HepG2 (cell line): ENCODE data around the gene TMEM240. TPM values are rescaled to one million over a fixed set of nuclear protein-coding genes. Genes with fewer than 3 reads are reported as not detected.
A peak's percentile ranks its signal among the peaks of the same experiment; 100 is the strongest.

Experiments
- ARNT ChIP-seq: fragments of 450-650 bp; IDR thresholded peaks from 2 replicates; pipeline ENCODE4 v1.6.1; 2017
- ATRX ChIP-seq: sonication (generic); formaldehyde crosslinking; IDR thresholded peaks from 2 replicates; pipeline ENCODE4 v1.4.0; 2020; ENCODE audit warnings: missing genetic modification reagents, borderline replicate concordance
- GATA4 ChIP-seq: sonication (generic); IDR thresholded peaks from 2 replicates; pipeline ENCODE4 v1.6.1; 2016; ENCODE audit warnings: antibody characterized with exemption, low read depth, borderline replicate concordance
- HNRNPLL ChIP-seq: fragments of 200-400 bp; formaldehyde crosslinking; IDR thresholded peaks from 2 replicates; pipeline ENCODE4 v1.6.1; 2017; ENCODE audit warnings: mild to moderate bottlenecking, low read depth, low read length; ENCODE audit not compliant: poor library complexity, severe bottlenecking
- MAFG ChIP-seq: sonication (generic); formaldehyde crosslinking; IDR thresholded peaks from 2 replicates; pipeline ENCODE4 v1.5.1; 2020; ENCODE audit warnings: mild to moderate bottlenecking, missing genetic modification reagents
- MTA1 ChIP-seq: sonication (generic); formaldehyde crosslinking; IDR thresholded peaks from 2 replicates; pipeline ENCODE4 v1.4.0; 2020; ENCODE audit warnings: missing genetic modification reagents, mild to moderate bottlenecking, borderline replicate concordance
- MTF1 ChIP-seq: sonication (generic); formaldehyde crosslinking; IDR thresholded peaks from 2 replicates; pipeline ENCODE4 v1.5.0; 2020; ENCODE audit warnings: missing genetic modification reagents
- NR3C1 ChIP-seq: sonication (generic); formaldehyde crosslinking; IDR thresholded peaks from 2 replicates; pipeline ENCODE4 v1.4.0; 2020; ENCODE audit warnings: missing genetic modification reagents
- PITX1 ChIP-seq: sonication (generic); formaldehyde crosslinking; IDR thresholded peaks from 2 replicates; pipeline ENCODE4 v1.5.1; 2020; ENCODE audit warnings: mild to moderate bottlenecking, missing genetic modification reagents
- SOX13 ChIP-seq, 3 experiments: fragments of 450-650 bp in 1 of 3; sonication (generic) in 1 of 3; formaldehyde crosslinking in 1 of 3; IDR thresholded peaks in 2 of 3; conservative IDR thresholded peaks in 1 of 3; 2 replicates each; pipeline versions ENCODE4 v1.5.0 to v1.6.1; 2016 to 2020; ENCODE audit warnings: antibody characterized with exemption in 1 of 3, mild to moderate bottlenecking in 1 of 3, missing compliant biosample characterization in 1 of 3, missing genetic modification reagents in 1 of 3, moderate library complexity in 1 of 3
- STAG1 ChIP-seq: sonication (generic); formaldehyde crosslinking; IDR thresholded peaks from 2 replicates; pipeline ENCODE4 v1.4.0; 2020; ENCODE audit warnings: missing genetic modification reagents
- ZFP82 ChIP-seq: sonication (generic); formaldehyde crosslinking; IDR thresholded peaks from 2 replicates; pipeline ENCODE4 v1.5.1; 2020; ENCODE audit warnings: mild to moderate bottlenecking, missing genetic modification reagents, borderline replicate concordance
- ZNF205 ChIP-seq: IDR thresholded peaks from 2 replicates; pipeline ENCODE4 v1.6.1; 2018; ENCODE audit warnings: missing biosample characterization, missing genetic modification reagents
- ZNF264 ChIP-seq: sonication (generic); formaldehyde crosslinking; IDR thresholded peaks from 2 replicates; pipeline ENCODE4 v1.4.0; 2020; ENCODE audit warnings: missing genetic modification reagents
- ZNF317 ChIP-seq: sonication (generic); formaldehyde crosslinking; IDR thresholded peaks from 2 replicates; pipeline ENCODE4 v1.5.0; 2020; ENCODE audit warnings: mild to moderate bottlenecking, missing genetic modification reagents
- ZNF468 ChIP-seq: sonication (generic); formaldehyde crosslinking; IDR thresholded peaks from 2 replicates; pipeline ENCODE4 v1.8.0; 2022; ENCODE audit warnings: mild to moderate bottlenecking, moderate library complexity, missing genetic modification reagents
- ZNF550 ChIP-seq: sonication (generic); formaldehyde crosslinking; IDR thresholded peaks from 2 replicates; pipeline ENCODE4 v1.4.0; 2020; ENCODE audit warnings: mild to moderate bottlenecking, missing genetic modification reagents, borderline replicate concordance
- ZNF558 ChIP-seq: sonication (generic); formaldehyde crosslinking; IDR thresholded peaks from 2 replicates; pipeline ENCODE4 v1.9.0; 2022; ENCODE audit warnings: mild to moderate bottlenecking, missing genetic modification reagents, borderline replicate concordance
- ZNF737 ChIP-seq: sonication (generic); formaldehyde crosslinking; IDR thresholded peaks from 2 replicates; pipeline ENCODE4 v1.5.0; 2020; ENCODE audit warnings: missing genetic modification reagents, mild to moderate bottlenecking, borderline replicate concordance
- ZNF766 ChIP-seq: sonication (generic); formaldehyde crosslinking; IDR thresholded peaks from 2 replicates; pipeline ENCODE4 v1.5.0; 2020; ENCODE audit warnings: missing genetic modification reagents, borderline replicate concordance
- polyA plus RNA-seq, 8 experiments: library from polyadenylated mRNA; depleted of rRNA in 3 of 8; stranded (reverse) in 7 of 8; unstranded in 1 of 8; fragments of >200 nt; fragmentation: Illumina TruSeq in 4 of 8; extraction: Trizol in 4 of 8; gene quantifications; 2 replicates each; pipeline versions ENCODE4 v1.2.1 to v1.2.3, GENCODE V29; 2011 to 2016; ENCODE audit warnings: low read depth in 4 of 8, missing spikeins in 1 of 8, mixed read lengths in 1 of 8; ENCODE audit not compliant: insufficient read depth in 1 of 8
- total RNA-seq, 5 experiments: library from RNA; depleted of rRNA; stranded (reverse); fragments of >200 nt; fragmentation: Illumina TruSeq; extraction: Trizol; gene quantifications; 2 replicates each; pipeline ENCODE4 v1.2.3, GENCODE V29; 2016; ENCODE audit warnings: low read depth in 1 of 5
- TF ChIP-seq, protein P1 (sequence below): sonication (generic); formaldehyde crosslinking; IDR thresholded peaks from 2 replicates; pipeline ENCODE4 v1.5.0; 2020; ENCODE audit warnings: missing genetic modification reagents
- TF ChIP-seq, protein P2 (sequence below): sonication (generic); formaldehyde crosslinking; IDR thresholded peaks from 2 replicates; pipeline ENCODE4 v1.8.0; 2022; ENCODE audit warnings: mild to moderate bottlenecking, missing genetic modification reagents, moderate library complexity
- TF ChIP-seq, protein P3 (sequence below): sonication (generic); formaldehyde crosslinking; IDR thresholded peaks from 2 replicates; pipeline ENCODE4 v1.4.0; 2020; ENCODE audit warnings: missing genetic modification reagents, borderline replicate concordance
- TF ChIP-seq, protein P4 (sequence below): sonication (generic); formaldehyde crosslinking; IDR thresholded peaks from 2 replicates; pipeline ENCODE4 v1.4.0; 2020; ENCODE audit warnings: missing genetic modification reagents
- TF ChIP-seq, protein P5 (sequence below): sonication (generic); formaldehyde crosslinking; IDR thresholded peaks from 2 replicates; pipeline ENCODE4 v1.8.0; 2022; ENCODE audit warnings: mild to moderate bottlenecking, missing genetic modification reagents

Gene TMEM240
- total and polyA plus RNA-seq, 2 of the 13 experiments (the other 11 are each of a cell fraction or from before 2014, with no cell fraction given), result 0.17 TPM; not detected in 1

DNA sequence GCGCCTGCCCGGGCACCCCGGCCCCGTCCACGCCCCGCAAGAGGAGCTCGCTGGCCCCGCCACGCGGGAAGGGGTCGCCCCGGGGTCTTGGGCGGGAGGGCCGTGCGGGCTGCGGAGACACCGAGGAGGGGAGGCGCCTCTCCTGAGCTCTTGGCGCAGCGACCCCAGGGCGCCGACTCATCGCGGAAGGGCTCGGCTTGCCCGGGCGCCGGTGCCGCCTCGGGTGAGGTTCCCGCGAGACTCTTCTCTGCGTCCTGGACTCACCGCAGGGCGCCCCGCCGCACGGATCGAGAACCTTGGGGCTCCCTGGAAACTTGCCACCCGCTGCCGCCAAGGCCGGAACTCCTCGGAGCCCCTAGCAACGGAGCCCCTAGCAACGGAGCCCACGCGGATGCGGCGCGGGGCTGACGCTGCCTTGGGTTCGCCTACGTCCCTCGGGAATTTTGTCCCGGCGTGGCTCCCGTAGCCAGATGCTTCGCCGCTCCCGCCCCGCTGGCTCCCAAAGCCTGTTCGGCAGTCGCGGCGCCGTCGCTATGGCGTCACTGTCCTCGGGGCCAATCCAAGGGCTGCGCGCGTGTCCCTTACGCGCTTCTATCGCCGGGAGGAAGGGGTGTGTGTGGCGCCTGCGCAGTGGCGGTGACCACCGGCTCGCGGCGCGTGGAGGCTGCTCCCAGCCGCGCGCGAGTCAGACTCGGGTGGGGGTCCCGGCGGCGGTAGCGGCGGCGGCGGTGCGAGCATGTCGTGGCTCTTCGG is 28.7 kb downstream of the TMEM240 start, which contains the start of gene ATAD3A (continued):
- TF ChIP-seq SOX13 (IDR thresholded peaks at IDR 0.05) (no peak), SOX13 (CRISPR knock-in tag; conservative IDR thresholded peaks at IDR 0.05 in 1 of 2, IDR thresholded peaks at IDR 0.05 in 1 of 2) (peak in 1 of 2 experiments; percentile 40; a peak in 1 of 4 replicates), GATA4 (no peak), ARNT (no peak), ZNF550 (CRISPR knock-in tag) (no peak), MAFG (no peak), ZNF558 (no peak), ATRX (CRISPR knock-in tag) (no peak), STAG1 (CRISPR knock-in tag) (no peak), HNRNPLL (peak; percentile 81), ZNF317 (CRISPR knock-in tag) (peak; percentile 40; the same call in 1 of the 2 replicates), MTF1 (CRISPR knock-in tag) (no peak), MTA1 (peak; percentile 74; the same call in 1 of the 2 replicates), ZNF766 (CRISPR knock-in tag) (no peak), ZFP82 (CRISPR knock-in tag) (0 out of 2 replicates have a peak, but pooled peaks have one; percentile 62), ZNF468 (CRISPR knock-in tag) (no peak), ZNF264 (CRISPR knock-in tag) (no peak), ZNF205 (CRISPR knock-in tag) (0 out of 2 replicates have a peak, but pooled peaks have one; percentile 45), ZNF737 (CRISPR knock-in tag) (no peak), PITX1 (CRISPR knock-in tag) (peak; percentile 69; the same call in 1 of the 2 replicates), NR3C1 (CRISPR knock-in tag) (no peak)
- TF ChIP-seq, protein P1, sequence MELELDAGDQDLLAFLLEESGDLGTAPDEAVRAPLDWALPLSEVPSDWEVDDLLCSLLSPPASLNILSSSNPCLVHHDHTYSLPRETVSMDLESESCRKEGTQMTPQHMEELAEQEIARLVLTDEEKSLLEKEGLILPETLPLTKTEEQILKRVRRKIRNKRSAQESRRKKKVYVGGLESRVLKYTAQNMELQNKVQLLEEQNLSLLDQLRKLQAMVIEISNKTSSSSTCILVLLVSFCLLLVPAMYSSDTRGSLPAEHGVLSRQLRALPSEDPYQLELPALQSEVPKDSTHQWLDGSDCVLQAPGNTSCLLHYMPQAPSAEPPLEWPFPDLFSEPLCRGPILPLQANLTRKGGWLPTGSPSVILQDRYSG (CRISPR knock-in tag), result no peak
- TF ChIP-seq, protein P2, sequence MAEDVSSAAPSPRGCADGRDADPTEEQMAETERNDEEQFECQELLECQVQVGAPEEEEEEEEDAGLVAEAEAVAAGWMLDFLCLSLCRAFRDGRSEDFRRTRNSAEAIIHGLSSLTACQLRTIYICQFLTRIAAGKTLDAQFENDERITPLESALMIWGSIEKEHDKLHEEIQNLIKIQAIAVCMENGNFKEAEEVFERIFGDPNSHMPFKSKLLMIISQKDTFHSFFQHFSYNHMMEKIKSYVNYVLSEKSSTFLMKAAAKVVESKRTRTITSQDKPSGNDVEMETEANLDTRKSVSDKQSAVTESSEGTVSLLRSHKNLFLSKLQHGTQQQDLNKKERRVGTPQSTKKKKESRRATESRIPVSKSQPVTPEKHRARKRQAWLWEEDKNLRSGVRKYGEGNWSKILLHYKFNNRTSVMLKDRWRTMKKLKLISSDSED, result no peak
- TF ChIP-seq, protein P3, sequence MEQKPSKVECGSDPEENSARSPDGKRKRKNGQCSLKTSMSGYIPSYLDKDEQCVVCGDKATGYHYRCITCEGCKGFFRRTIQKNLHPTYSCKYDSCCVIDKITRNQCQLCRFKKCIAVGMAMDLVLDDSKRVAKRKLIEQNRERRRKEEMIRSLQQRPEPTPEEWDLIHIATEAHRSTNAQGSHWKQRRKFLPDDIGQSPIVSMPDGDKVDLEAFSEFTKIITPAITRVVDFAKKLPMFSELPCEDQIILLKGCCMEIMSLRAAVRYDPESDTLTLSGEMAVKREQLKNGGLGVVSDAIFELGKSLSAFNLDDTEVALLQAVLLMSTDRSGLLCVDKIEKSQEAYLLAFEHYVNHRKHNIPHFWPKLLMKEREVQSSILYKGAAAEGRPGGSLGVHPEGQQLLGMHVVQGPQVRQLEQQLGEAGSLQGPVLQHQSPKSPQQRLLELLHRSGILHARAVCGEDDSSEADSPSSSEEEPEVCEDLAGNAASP (CRISPR knock-in tag), result peak; percentile 60
- TF ChIP-seq, protein P4, sequence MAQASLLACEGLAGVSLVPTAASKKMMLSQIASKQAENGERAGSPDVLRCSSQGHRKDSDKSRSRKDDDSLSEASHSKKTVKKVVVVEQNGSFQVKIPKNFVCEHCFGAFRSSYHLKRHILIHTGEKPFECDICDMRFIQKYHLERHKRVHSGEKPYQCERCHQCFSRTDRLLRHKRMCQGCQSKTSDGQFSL, result no peak
- TF ChIP-seq, protein P5, sequence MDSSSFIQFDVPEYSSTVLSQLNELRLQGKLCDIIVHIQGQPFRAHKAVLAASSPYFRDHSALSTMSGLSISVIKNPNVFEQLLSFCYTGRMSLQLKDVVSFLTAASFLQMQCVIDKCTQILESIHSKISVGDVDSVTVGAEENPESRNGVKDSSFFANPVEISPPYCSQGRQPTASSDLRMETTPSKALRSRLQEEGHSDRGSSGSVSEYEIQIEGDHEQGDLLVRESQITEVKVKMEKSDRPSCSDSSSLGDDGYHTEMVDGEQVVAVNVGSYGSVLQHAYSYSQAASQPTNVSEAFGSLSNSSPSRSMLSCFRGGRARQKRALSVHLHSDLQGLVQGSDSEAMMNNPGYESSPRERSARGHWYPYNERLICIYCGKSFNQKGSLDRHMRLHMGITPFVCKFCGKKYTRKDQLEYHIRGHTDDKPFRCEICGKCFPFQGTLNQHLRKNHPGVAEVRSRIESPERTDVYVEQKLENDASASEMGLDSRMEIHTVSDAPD (CRISPR knock-in tag), result no peak
